ENCODE measurements around the gene IKBKE.

IKBKE gene

DNA sequence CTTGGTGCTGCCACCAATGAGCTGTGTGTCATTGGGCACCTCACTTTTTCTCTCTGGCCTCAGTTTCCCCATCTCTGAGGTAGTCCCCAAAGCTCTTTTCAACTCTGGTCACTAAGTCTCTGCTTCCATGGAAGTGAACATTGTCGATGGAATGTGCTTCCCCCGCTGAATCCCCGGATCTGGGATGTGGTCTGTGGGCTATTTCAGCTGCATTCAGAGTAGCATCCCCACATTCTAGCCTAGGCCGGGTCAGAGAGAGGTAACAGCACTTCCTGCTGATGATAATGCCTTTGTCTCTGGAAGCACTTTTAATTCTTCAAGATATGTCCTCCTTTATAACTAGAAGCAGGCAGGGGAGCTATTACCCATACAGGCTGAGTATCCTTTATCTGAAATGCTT is 66.9 kb downstream of the IKBKE start:
- peaks cover 1% of the 10 kb centered on the region for H3K36me3 Mint-ChIP-seq (ENCODE audit: low read depth)
- H3K27me3 Mint-ChIP-seq = no peaks in the 10 kb centered on the region
- no peaks in the 10 kb centered on the region for H3K9me3 Mint-ChIP-seq
- ATAC-seq = no peak
- peaks cover 13% of the 10 kb centered on the region for H3K4me1 Mint-ChIP-seq
- no peak overlapping the region for H3K27ac Mint-ChIP-seq
- no peak for DNase-seq
- H3K4me3 Mint-ChIP-seq = no peak overlapping the region

DNA sequence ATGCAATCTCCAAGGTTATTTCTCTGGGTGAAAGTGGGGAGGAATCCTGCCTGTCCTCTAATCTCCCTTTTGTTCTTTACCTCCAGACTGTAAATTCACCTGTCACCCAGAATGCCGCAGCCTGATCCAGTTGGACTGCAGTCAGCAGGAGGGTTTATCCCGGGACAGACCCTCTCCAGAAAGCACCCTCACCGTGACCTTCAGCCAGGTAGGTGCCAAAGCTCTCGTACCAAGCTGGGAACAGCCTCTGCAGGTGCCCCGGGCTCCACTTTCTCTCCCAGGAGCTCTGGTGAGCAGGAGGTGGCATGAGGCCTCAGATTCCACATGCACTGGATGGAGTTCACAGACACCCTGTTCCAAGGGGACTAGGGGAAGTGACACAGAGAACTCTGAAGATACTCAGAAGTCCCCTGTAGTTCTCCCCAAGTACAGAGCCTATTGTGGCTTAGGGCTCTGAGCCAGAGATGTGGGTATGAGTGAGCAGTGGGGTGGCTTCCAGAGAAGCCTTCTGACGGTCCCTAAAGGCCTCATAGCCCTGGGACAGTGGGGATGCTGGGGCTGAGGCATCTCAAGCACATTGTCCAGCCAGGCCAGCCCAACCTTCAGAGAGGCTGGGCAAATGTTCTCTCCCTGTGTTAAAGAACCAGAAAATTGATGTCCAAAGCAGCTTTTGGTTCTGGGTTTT is 68.0 kb downstream of the IKBKE start:
- ATAC-seq (peak; percentile 33), DNase-seq (no peak)
- Mint-ChIP-seq H3K4me1 (peaks cover 13% of the 10 kb centered on the region), H3K27me3 (no peaks in the 10 kb centered on the region), H3K9me3 (no peaks in the 10 kb centered on the region), H3K27ac (no peak overlapping the region), H3K4me3 (no peak overlapping the region), H3K36me3 (ENCODE audit: low read depth) (peaks cover 1% of the 10 kb centered on the region)

DNA sequence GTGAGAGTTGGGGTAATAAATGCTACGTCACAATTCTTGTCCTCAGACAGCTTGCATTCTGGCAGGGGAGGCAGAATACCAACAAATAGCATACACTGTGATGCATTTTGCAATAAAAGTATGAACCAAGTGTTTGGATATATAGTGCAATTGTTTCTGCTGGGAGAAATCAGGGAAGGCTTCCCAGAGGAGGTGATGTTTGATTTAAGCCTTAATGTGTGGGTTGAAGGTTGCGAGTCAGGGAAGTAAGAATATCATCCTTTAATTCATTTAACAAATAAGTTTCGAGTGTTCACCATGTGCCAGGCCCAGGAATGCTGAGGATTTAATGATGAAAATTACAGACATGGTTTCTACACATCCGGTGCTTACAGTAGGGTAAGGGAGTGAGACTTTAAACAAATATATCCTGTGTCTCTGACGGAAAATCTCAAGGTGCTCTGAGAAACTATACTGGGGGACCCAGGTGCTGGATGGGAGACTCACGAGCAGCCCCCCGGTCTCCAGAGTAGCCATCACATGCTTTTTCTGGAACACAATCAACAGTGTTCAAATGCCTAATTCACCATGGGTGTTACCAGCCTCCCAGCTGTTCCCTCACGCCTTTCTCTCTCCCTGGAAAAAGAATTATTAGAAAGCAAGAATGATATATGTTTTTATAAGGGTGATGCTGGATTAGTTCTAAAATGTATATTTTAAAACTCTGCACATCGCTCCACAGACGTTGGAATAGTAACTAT is 68.8 kb downstream of the IKBKE start:
- ATAC-seq = no peak

DNA sequence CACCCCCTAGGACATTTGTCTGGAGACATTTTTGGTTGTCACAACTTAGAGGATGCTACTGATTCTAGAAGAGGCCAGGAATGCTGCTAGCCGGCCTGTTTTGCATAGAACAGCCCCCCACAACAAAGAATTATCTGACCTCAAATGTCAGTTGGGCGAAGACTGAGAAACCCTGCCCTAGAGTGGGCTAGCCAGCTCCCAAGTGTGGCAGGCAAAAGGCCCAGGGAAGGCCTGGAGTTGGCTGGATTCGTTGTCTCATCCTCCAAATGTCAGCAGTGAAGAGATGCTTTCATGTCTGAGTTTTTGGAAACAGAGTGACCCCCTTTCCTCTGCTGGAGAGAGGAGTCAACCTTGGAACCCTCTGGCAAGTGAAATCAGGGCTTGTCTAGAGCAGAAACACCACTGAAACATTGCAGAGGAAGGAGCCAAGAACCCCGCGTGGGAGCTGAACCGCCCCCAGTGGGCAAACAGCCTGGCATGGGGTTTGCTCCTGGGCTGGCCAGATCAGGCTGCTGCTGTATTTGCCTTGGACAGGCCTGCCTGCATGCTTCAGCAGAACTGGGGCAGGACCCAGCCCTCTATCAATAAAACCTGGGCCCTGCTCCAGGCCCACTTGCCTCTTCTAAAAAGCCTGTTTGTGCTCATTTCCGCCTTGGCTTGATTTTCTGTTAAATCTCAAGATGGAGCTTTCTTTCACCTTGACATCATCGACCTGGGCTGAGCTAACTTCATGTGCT is 69.9 kb downstream of the IKBKE start:
- peaks cover 1% of the 10 kb centered on the region for H3K36me3 Mint-ChIP-seq (ENCODE audit: low read depth)
- H3K27me3 Mint-ChIP-seq = no peaks in the 10 kb centered on the region
- H3K27ac Mint-ChIP-seq = no peak overlapping the region
- no peak overlapping the region for H3K4me3 Mint-ChIP-seq
- ATAC-seq (peak; percentile 16), DNase-seq (no peak)
- H3K4me1 Mint-ChIP-seq = peaks cover 19% of the 10 kb centered on the region
- H3K9me3 Mint-ChIP-seq = no peaks in the 10 kb centered on the region

More for the DNA sequence above, 68.8 kb downstream of the IKBKE start:
- H3K4me1 Mint-ChIP-seq = peaks cover 13% of the 10 kb centered on the region
- peaks cover 1% of the 10 kb centered on the region for H3K36me3 Mint-ChIP-seq (ENCODE audit: low read depth)
- DNase-seq = no peak
- no peak overlapping the region for H3K27ac Mint-ChIP-seq
- H3K27me3 Mint-ChIP-seq = no peaks in the 10 kb centered on the region
- H3K9me3 Mint-ChIP-seq = no peaks in the 10 kb centered on the region
- H3K4me3 Mint-ChIP-seq = no peak overlapping the region

DNA sequence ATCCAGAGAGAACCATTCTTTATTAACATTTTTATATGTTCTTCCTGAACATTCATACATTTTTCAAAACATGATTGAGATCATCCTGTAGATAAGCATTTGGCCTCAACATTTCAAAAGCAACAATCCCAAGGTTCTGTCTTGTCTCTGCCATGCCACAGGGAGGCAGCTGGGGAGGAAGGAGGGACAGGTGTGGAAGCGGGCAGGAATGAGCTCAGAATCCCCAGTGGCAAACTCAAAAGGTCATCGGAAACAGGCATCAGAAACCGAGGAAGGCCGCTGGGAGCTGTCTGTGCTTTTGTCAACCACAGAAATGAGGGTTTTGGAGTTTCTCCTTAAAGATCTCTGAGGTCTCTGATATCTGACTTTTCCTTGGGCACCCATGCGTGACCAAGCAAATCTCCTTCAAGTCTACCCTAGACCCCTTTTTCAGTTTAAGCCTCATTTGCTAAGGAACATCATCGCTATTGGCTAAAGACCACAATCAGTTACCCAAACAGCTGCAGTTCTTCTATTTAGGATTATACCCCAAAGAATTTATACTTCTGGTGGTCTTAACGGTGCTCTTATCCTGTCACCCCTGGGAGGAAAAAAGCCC is 71.1 kb downstream of the IKBKE start:
- Mint-ChIP-seq H3K36me3 (ENCODE audit: low read depth) (peaks cover 1% of the 10 kb centered on the region), H3K9me3 (no peaks in the 10 kb centered on the region), H3K4me1 (peaks cover 27% of the 10 kb centered on the region), H3K4me3 (no peak overlapping the region), H3K27me3 (no peaks in the 10 kb centered on the region), H3K27ac (no peak overlapping the region)
- ATAC-seq (no peak), DNase-seq (no peak)

DNA sequence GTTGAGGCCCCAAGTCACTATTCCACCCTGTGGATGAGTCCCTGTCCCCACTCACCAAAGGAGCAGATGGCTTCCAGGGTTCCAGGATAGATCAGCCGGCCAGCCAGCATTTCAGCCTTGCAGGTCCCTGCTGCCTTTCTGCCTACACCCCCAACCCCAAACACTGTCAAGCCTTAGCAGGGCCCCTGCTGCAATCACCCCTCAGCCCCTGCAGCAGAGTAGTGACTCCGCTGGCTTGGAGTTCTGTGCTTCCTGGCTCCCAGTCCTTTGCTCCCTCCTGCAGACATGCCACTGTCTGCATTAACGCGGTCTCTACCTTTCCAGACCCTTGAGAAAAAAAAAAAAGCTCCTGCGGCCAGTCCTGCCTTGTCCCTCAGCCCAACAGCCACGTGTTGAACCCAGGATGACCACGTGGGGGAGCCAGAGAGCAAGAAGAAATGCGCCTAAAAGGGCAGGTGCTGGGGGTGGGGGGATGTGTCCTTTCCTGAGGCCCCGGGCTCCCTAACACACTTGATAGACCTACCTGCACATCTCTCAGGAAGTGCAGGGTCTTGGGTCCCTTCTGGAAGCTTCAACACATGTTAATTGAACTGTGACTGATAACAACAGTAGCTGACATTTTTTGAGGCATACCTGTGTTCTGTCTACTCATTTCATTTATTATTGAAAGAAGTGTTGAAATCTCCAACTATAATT is 74.4 kb downstream of the IKBKE start:
- Mint-ChIP-seq H3K4me1 (peaks cover 26% of the 10 kb centered on the region), H3K36me3 (ENCODE audit: low read depth) (peaks cover 1% of the 10 kb centered on the region), H3K4me3 (no peak overlapping the region), H3K9me3 (no peaks in the 10 kb centered on the region), H3K27ac (peak overlapping the region; percentile 37), H3K27me3 (no peaks in the 10 kb centered on the region)
- ATAC-seq (peak; percentile 91), DNase-seq (peak; percentile 90)

DNA sequence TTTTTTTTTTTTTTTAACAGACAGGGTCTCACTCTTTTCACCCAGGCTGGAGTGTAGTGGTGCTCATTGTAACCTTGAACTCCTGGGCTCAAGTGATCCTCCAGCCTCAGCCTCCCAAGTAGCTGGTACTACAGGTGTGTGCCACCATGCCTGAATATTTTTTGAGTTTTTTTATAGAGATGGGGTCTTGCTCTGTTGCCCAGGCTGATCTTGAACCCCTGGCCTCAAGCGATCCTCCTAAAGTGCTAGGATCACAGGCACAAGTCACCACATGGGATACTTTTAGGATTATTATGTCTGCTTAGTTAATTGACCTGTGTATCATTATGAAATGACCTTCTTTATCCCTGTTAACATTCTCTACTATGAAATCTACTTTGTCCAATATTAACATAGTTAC is 75.1 kb downstream of the IKBKE start:
- no peak overlapping the region for H3K27ac Mint-ChIP-seq

More for the DNA sequence above, 75.1 kb downstream of the IKBKE start:
- Mint-ChIP-seq H3K4me3 (no peak overlapping the region), H3K4me1 (peaks cover 23% of the 10 kb centered on the region), H3K36me3 (ENCODE audit: low read depth) (peaks cover 1% of the 10 kb centered on the region), H3K9me3 (no peaks in the 10 kb centered on the region), H3K27me3 (no peaks in the 10 kb centered on the region)
- ATAC-seq (no peak), DNase-seq (no peak)

All from activated naive CD8-positive, alpha-beta T cell treated with anti-CD3 and anti-CD28 coated beads, Interleukin-2, amount 50 U/mL, for 24 hours (primary cell).